ENCODE measurements around the gene PLA2G6.

Gene PLA2G6

GRCh38 chr22:38181453-38182200, at the start of gene PLA2G6:
TSS of gene PLA2G6 (minus strand) at chr22:38181830. CDS start at chr22:38169426, 12,404 bp downstream.
- peak; percentile 90 to 93 for DNase-seq (ENCODE audit: low read depth in 2 of 2)

- DNase-seq (ENCODE audit: low read depth in 2 of 2) = no peak
Observed at GRCh38 chr22:38230916-38231315, 49.3 kb upstream of the PLA2G6 start.

GRCh38 chr22:38230108-38230825, 48.6 kb upstream of the PLA2G6 start:
- DNase-seq (ENCODE audit: low read depth in 2 of 2) = peak in 1 of 2 donors; percentile 17

- no peak for DNase-seq (ENCODE audit: low read depth in 2 of 2)
Observed at GRCh38 chr22:38228873-38229740, 47.5 kb upstream of the PLA2G6 start.

GRCh38 chr22:38228326-38228872, 46.8 kb upstream of the PLA2G6 start:
- no peak for DNase-seq (ENCODE audit: low read depth in 2 of 2)

GRCh38 chr22:38226853-38227649, 45.4 kb upstream of the PLA2G6 start:
- no peak for DNase-seq (ENCODE audit: low read depth in 2 of 2)

GRCh38 chr22:38223289-38223960, 41.8 kb upstream of the PLA2G6 start:
- no peak for DNase-seq (ENCODE audit: low read depth in 2 of 2)

- no peak for DNase-seq (ENCODE audit: low read depth in 2 of 2)
Observed at GRCh38 chr22:38222797-38223119, 41.1 kb upstream of the PLA2G6 start.

GRCh38 chr22:38221908-38222796, 40.5 kb upstream of the PLA2G6 start:
- DNase-seq (ENCODE audit: low read depth in 2 of 2) = no peak

- DNase-seq (ENCODE audit: low read depth in 2 of 2) = no peak
Observed at GRCh38 chr22:38221407-38221806, 39.8 kb upstream of the PLA2G6 start.

GRCh38 chr22:38220653-38221386, 39.2 kb upstream of the PLA2G6 start:
- DNase-seq (ENCODE audit: low read depth in 2 of 2) = no peak

- no peak for DNase-seq (ENCODE audit: low read depth in 2 of 2)
Observed at GRCh38 chr22:38220163-38220562, 38.5 kb upstream of the PLA2G6 start.

- no peak for DNase-seq (ENCODE audit: low read depth in 2 of 2)
Observed at GRCh38 chr22:38219632-38220031, 38.0 kb upstream of the PLA2G6 start.

- DNase-seq (ENCODE audit: low read depth in 2 of 2) = no peak
Observed at GRCh38 chr22:38218661-38219622, 37.3 kb upstream of the PLA2G6 start.

- no peak for DNase-seq (ENCODE audit: low read depth in 2 of 2)
Observed at GRCh38 chr22:38215156-38216038, 33.8 kb upstream of the PLA2G6 start.

GRCh38 chr22:38214302-38215056, 32.8 kb upstream of the PLA2G6 start:
- DNase-seq (ENCODE audit: low read depth in 2 of 2) = peak; percentile 25 to 48

Data from stimulated activated CD8-positive, alpha-beta memory T cell treated with anti-CD3 and anti-CD28 coated beads, Interleukin-2, amount 100 ng/mL, for 1 hour (primary cell).